ENCODE measurements around the gene CEP112. TPM values are rescaled to one million over a fixed set of nuclear protein-coding genes. Genes with fewer than 3 reads are reported as not detected.

CEP112 gene
- total and polyA plus RNA-seq, 7 donors: 4.5 to 19.4 (median 9.7) TPM

DNA sequence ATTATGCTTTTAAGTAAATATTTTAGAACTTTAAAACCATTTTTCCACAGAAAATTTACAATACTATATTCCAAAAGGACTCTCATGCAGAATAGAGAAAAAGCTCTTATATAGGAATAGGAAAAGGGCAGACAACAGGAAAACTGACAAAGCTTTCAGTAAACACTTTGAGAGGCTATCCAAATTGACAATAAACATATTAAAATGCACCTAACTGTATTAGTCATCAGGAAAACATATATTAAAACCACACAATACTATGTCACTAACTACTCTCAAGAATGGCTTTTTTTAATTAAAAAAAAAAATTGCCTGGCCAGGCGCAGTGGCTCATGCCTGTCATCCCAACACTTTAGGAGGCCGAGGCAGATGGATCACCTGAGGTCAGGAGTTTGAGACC is 77.3 kb downstream of the CEP112 start:
- peaks cover 0 to 2% of the 10 kb centered on the region in 2 donors for H3K36me3 ChIP-seq (ENCODE audit: insufficient read depth in 1 of 2, low read depth in 1 of 2)
- DNase-seq: no peak
- H3K27ac ChIP-seq: no peak overlapping the region
- no peak for ATAC-seq
- H3K4me1 ChIP-seq: no peaks in the 10 kb centered on the region
- no peak overlapping the region for H3K4me3 ChIP-seq
- WGBS, 3 donors: 94 to 97% (median 94%) methylated on average over 2 of the region's 2 CpGs
- TF ChIP-seq, protein P1, sequence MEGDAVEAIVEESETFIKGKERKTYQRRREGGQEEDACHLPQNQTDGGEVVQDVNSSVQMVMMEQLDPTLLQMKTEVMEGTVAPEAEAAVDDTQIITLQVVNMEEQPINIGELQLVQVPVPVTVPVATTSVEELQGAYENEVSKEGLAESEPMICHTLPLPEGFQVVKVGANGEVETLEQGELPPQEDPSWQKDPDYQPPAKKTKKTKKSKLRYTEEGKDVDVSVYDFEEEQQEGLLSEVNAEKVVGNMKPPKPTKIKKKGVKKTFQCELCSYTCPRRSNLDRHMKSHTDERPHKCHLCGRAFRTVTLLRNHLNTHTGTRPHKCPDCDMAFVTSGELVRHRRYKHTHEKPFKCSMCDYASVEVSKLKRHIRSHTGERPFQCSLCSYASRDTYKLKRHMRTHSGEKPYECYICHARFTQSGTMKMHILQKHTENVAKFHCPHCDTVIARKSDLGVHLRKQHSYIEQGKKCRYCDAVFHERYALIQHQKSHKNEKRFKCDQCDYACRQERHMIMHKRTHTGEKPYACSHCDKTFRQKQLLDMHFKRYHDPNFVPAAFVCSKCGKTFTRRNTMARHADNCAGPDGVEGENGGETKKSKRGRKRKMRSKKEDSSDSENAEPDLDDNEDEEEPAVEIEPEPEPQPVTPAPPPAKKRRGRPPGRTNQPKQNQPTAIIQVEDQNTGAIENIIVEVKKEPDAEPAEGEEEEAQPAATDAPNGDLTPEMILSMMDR (IDR thresholded peaks at IDR 0.05): no peak
- intact Hi-C loops (cut with DNase I): no loop called here
- H3K9me3 ChIP-seq: peaks cover 3% of the 10 kb centered on the region
- H3K27me3 ChIP-seq (ENCODE audit: insufficient read depth in 3 of 3, low read length in 2 of 3): no peaks in the 10 kb centered on the region

DNA sequence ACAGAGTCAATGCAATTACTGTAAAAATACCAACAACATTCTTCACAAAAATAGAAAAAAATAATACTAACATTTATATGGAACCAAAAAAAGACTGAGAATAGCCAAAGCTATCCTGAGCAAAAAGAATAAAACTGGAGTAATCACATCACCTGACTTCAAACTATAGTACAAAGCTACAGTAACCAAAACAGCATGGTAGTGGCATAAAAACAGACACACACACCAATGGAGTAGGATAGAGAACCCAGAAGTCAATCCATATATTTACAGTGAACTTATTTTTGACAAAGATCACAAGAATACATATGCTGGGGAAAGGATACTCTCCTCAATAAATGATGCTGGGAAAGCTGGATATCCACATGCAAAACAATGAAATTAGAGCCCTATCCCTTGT is 84.2 kb downstream of the CEP112 start:
- no peak overlapping the region for H3K4me3 ChIP-seq
- H3K36me3 ChIP-seq (ENCODE audit: insufficient read depth in 1 of 2, low read depth in 1 of 2): no peaks in the 10 kb centered on the region
- H3K27me3 ChIP-seq (ENCODE audit: insufficient read depth in 3 of 3, low read length in 2 of 3): no peaks in the 10 kb centered on the region
- ATAC-seq (no peak), DNase-seq (no peak)
- TF ChIP-seq, protein P1 (IDR thresholded peaks at IDR 0.05): no peak
- intact Hi-C loops (cut with DNase I): no loop called here
- no peak overlapping the region for H3K27ac ChIP-seq
- H3K9me3 ChIP-seq: peaks cover 14% of the 10 kb centered on the region
- H3K4me1 ChIP-seq: no peaks in the 10 kb centered on the region

DNA sequence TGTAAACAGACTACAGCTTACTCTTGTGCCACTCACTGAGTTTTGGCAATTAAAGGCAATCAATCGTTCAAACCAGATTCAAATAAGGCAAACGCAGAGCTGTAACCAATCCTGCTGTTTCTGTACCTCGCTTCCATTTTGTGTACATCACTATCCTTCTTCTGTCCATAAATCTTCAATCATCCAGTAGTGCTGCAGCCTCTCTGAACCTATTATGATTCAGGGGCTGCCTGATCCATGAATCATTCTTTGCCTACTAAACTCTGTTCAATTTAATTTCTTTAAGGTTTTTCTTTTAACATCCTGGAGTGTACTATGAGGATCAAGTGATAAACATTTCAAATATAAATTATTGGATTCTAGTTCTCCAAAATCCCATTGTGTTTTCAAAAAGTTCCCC is 93.9 kb downstream of the CEP112 start:
- Histone ChIP-seq H3K9me3 (peaks cover 4% of the 10 kb centered on the region), H3K4me1 (no peaks in the 10 kb centered on the region), H3K36me3 (ENCODE audit: insufficient read depth in 1 of 2, low read depth in 1 of 2) (peaks cover 0 to 9% of the 10 kb centered on the region in 2 donors), H3K4me3 (no peak overlapping the region), H3K27me3 (ENCODE audit: insufficient read depth in 3 of 3, low read length in 2 of 3) (no peaks in the 10 kb centered on the region), H3K27ac (no peak overlapping the region)
- DNase-seq (no peak), ATAC-seq (no peak)
- 86 to 92% (median 88%) methylated on average over 3 of the region's 3 CpGs for WGBS, 3 donors
- intact Hi-C loops (cut with DNase I): no loop called here
- TF ChIP-seq, protein P1 (IDR thresholded peaks at IDR 0.05): no peak

DNA sequence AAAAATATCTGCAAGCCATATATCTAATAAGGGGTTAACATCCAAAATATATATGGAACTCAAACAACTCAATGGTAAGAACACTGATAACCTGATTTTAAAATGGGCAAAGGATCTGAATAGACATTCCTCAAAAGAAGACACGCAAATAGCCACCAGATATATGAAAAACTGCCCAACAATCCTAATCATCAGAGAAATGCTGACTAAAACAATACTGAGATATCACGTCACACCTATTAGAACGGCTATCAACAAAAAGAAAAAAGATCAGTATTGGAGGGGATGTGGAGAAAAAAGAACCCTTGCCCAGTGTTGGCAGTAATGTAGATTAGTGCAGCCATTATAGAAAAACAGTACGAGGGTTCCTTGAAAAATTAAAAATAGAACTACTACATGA is 97.2 kb downstream of the CEP112 start:
- no peak for ATAC-seq
- H3K27ac ChIP-seq: no peak overlapping the region
- TF ChIP-seq, protein P1 (IDR thresholded peaks at IDR 0.05): no peak
- peaks cover 0 to 9% of the 10 kb centered on the region in 2 donors for H3K36me3 ChIP-seq (ENCODE audit: insufficient read depth in 1 of 2, low read depth in 1 of 2)
- H3K4me3 ChIP-seq: no peak overlapping the region
- 74 to 97% (median 80%) methylated on average over 4 of the region's 4 CpGs for WGBS, 3 donors
- H3K27me3 ChIP-seq (ENCODE audit: insufficient read depth in 3 of 3, low read length in 2 of 3): no peaks in the 10 kb centered on the region
- intact Hi-C loops (cut with DNase I): no loop called here
- peaks cover 7% of the 10 kb centered on the region for H3K9me3 ChIP-seq
- DNase-seq: no peak
- no peaks in the 10 kb centered on the region for H3K4me1 ChIP-seq

DNA sequence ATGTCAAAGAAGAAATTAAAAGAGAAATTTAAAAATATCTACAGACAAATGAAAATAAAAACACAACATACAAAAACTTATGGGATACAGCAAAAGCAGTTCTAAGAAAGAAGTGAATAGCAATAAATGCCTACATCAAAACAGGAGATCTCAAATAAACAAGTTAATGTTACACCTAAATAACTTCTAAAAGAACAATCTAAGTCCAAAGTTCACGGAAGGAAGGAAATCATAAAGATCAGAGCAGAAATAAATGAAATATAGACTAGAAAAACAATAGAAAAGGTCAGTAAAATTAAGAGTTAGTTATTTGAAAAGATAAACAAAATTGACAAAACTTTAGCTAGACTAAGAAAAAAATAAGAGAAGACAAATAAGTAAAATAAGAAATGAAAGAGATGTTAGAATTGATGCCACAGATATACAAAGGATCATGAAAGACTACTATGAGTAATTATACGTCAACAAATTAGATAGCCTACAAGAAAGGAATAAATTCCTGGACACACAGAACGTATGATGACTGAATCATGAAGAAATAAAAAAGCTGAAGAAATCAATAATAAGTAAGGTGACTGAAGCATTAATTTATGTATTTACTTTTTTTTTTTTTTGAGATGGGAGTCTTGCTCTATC is 100.4 kb downstream of the CEP112 start:
- peaks cover 0 to 9% of the 10 kb centered on the region in 2 donors for H3K36me3 ChIP-seq (ENCODE audit: insufficient read depth in 1 of 2, low read depth in 1 of 2)
- WGBS, 3 donors: 92 to 96% (median 94%) methylated on average over 3 of the region's 3 CpGs
- no peak for ATAC-seq

More for the DNA sequence above, 100.4 kb downstream of the CEP112 start:
- intact Hi-C loops (cut with DNase I): no loop called here
- TF ChIP-seq, protein P1 (IDR thresholded peaks at IDR 0.05): no peak
- Histone ChIP-seq H3K4me1 (no peaks in the 10 kb centered on the region), H3K27ac (no peak overlapping the region), H3K27me3 (ENCODE audit: insufficient read depth in 3 of 3, low read length in 2 of 3) (no peaks in the 10 kb centered on the region), H3K4me3 (no peak overlapping the region), H3K9me3 (peaks cover 9% of the 10 kb centered on the region)
- DNase-seq: no peak
